ENCODE results near the gene ANKS1A. TPM values are rescaled to one million over a fixed set of nuclear protein-coding genes. Genes with fewer than 3 reads are reported as not detected.

ANKS1A gene
- total and polyA plus RNA-seq, 2 of the 4 experiments (the other 2 are of a cell fraction), result 7.2 to 7.5 TPM

DNA sequence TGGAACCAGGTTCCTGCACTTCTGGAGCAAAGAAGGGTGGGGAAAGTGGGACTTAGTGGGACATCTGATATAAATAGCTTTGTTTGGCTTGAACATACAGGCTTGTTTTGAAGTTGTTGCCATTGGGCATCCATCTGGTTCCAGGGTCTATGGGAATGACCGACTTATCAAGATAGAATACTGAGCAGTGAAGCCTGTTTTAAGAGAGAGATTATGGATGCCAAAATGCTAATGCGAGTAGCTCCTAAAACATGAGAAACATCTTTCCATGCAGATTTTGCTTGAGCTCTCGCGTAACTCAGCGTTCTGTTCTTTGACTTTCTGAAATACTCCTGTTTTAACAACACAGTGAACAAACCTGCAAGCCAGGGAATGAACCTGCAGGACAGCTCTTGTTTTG, 98.5 kb downstream of the ANKS1A start:
- Histone ChIP-seq H2AK5ac (ENCODE audit: low read depth, low read length) (no peak overlapping the region), H2BK15ac (ENCODE audit: low read depth, low read length) (no peak overlapping the region), H2BK20ac (ENCODE audit: low read depth, low read length) (no peak overlapping the region), H3K14ac (replicated peaks; ENCODE audit: low read depth, low read length) (no peak overlapping the region), H3K23ac (ENCODE audit: low read depth, low read length) (no peak overlapping the region), H3K27ac (ENCODE audit: insufficient read depth, low read length) (no peak overlapping the region), H2BK120ac (ENCODE audit: low read depth, low read length) (no peak overlapping the region), H3K9me1 (ENCODE audit: insufficient read depth, low read length) (peaks cover 2% of the 10 kb centered on the region), H2BK5ac (ENCODE audit: low read depth, low read length, poor library complexity, severe bottlenecking) (no peak overlapping the region), H3K18ac (ENCODE audit: low read depth, low read length) (no peak overlapping the region), H4K91ac (ENCODE audit: insufficient read depth, low read depth, low read length) (no peak overlapping the region), H3K4ac (ENCODE audit: low read depth, low read length) (0 out of 2 replicates have a peak overlapping the region, but pooled peaks have one; percentile 26), H2AK9ac (replicated peaks; ENCODE audit: low read depth, low read length, poor library complexity) (no peak overlapping the region), H3K27me3 (ENCODE audit: control insufficient read depth, insufficient read depth, low read length) (no peaks in the 10 kb centered on the region), H4K8ac (ENCODE audit: low read depth in 2 of 2, low read length in 2 of 2) (no peak overlapping the region), H3K4me1 (ENCODE audit: control insufficient read depth, insufficient read depth, low read length) (peaks cover 2% of the 10 kb centered on the region), H3K9ac (ENCODE audit: low read depth, low read length) (no peak overlapping the region), H3K56ac (ENCODE audit: extremely low read depth, insufficient read depth, low read length) (no peak overlapping the region), H3K36me3 (ENCODE audit: control insufficient read depth, insufficient read depth, low read length) (peaks cover 8% of the 10 kb centered on the region), H4K5ac (ENCODE audit: low read depth, low read length) (no peak overlapping the region), H4K20me1 (ENCODE audit: insufficient read depth, low read length) (no peaks in the 10 kb centered on the region), H3K4me2 (ENCODE audit: low read depth, low read length) (no peak overlapping the region), H2AFZ (replicated peaks; ENCODE audit: low read length, poor library complexity) (no peak overlapping the region), H3K79me1 (ENCODE audit: low read depth in 1 of 2, low read length in 2 of 2) (0 out of 4 replicates have a peak, but pooled peaks cover 0 to under 1% of the 10 kb centered on the region in 2 experiments), H3K9me3 (ENCODE audit: control insufficient read depth, insufficient read depth, low read length) (no peaks in the 10 kb centered on the region), H3K4me3 (ENCODE audit: insufficient read depth, low read depth, low read length) (no peak overlapping the region)
- dilution Hi-C loops (cut with HindIII; ENCODE audit: low sequenced_read_pairs, unreplicated experiment), result no loop called here
- ATAC-seq (ENCODE audit: low read depth), result no peak
- POLR2A ChIA-PET (ENCODE audit: unreplicated experiment), result no interaction called here
- CTCF ChIA-PET, result interaction anchor here (0.7 to 1.9 kb wide), 3 partner anchors 102 to 158 kb away, joined by 3 to 10 read pairs (median 5); no protein-coding TSS in a partner anchor
- DNase-seq, result no peak
- intact Hi-C loops (cut with micrococcal nuclease), result loop anchor here (2.0 kb wide), 2 partner anchors 63 to 99 kb away; partner anchors contain the start of genes ANKS1A and TAF11
- in situ Hi-C loops (cut with MboI; ENCODE audit: low sequenced_read_pairs), result loop anchor here (5.0 to 10.0 kb wide), 3 partner anchors 150 to 255 kb away; no protein-coding TSS in a partner anchor
- TF ChIP-seq MAZ (IDR thresholded peaks at IDR 0.05; ENCODE audit: borderline replicate concordance, low read depth, low read length) (no peak), FOS (IDR thresholded peaks at IDR 0.05; ENCODE audit: low read depth, low read length) (no peak), USF2 (IDR thresholded peaks at IDR 0.05; ENCODE audit: low read depth, low read length) (no peak), RAD21 (IDR thresholded peaks at IDR 0.05; ENCODE audit: low read length) (no peak), CHD1 (IDR thresholded peaks at IDR 0.05; ENCODE audit: low read depth, low read length) (no peak), MXI1 (IDR thresholded peaks at IDR 0.05; ENCODE audit: borderline replicate concordance, low read depth, low read length) (no peak), BHLHE40 (IDR thresholded peaks at IDR 0.05; ENCODE audit: low read depth, low read length) (no peak), NFE2L2 (IDR thresholded peaks at IDR 0.05; ENCODE audit: low read depth, low read length) (no peak)
- TF ChIP-seq, protein P1, sequence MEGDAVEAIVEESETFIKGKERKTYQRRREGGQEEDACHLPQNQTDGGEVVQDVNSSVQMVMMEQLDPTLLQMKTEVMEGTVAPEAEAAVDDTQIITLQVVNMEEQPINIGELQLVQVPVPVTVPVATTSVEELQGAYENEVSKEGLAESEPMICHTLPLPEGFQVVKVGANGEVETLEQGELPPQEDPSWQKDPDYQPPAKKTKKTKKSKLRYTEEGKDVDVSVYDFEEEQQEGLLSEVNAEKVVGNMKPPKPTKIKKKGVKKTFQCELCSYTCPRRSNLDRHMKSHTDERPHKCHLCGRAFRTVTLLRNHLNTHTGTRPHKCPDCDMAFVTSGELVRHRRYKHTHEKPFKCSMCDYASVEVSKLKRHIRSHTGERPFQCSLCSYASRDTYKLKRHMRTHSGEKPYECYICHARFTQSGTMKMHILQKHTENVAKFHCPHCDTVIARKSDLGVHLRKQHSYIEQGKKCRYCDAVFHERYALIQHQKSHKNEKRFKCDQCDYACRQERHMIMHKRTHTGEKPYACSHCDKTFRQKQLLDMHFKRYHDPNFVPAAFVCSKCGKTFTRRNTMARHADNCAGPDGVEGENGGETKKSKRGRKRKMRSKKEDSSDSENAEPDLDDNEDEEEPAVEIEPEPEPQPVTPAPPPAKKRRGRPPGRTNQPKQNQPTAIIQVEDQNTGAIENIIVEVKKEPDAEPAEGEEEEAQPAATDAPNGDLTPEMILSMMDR (conservative IDR thresholded peaks at IDR 0.05; ENCODE audit: low read depth, low read length), result no peak
- no TSS peak for BruUV-seq (replicated peaks)
- WGBS, 2 experiments (ENCODE audit: extremely low coverage in 2 of 2, insufficient read length in 1 of 2), result no CpG with 5 or more reads among the region's 5 CpGs

All from IMR-90 (cell line).